Stomach smooth muscle (tissue), 2 donors: Measurements from ENCODE around the gene PYGB.

Experiments used
- H3K27ac ChIP-seq: one replicate; pipeline ENCODE4 v1.7.0; 2013; ENCODE audit warnings: mild to moderate bottlenecking, low read length, inconsistent platforms
- H3K27me3 ChIP-seq, 2 donors: one replicate each; pipeline ENCODE4 v1.7.0; 2013; ENCODE audit warnings: low read length in 2 of 2; ENCODE audit not compliant: insufficient read depth in 2 of 2, control insufficient read depth in 1 of 2
- H3K36me3 ChIP-seq, 2 donors: one replicate each; pipeline ENCODE4 v1.7.0; 2013; ENCODE audit warnings: low read length in 2 of 2; ENCODE audit not compliant: control insufficient read depth in 2 of 2, insufficient read depth in 2 of 2
- H3K4me1 ChIP-seq: one replicate; pipeline ENCODE4 v1.7.0; 2013; ENCODE audit warnings: low read length; ENCODE audit not compliant: control insufficient read depth, insufficient read depth
- H3K4me3 ChIP-seq, 2 donors: one replicate each; pipeline ENCODE4 v1.7.0; 2013; ENCODE audit warnings: low read length in 2 of 2
- H3K9ac ChIP-seq, 2 donors: one replicate each; pipeline ENCODE4 v1.7.0; 2013; ENCODE audit warnings: low read length in 2 of 2, mild to moderate bottlenecking in 1 of 2
- H3K9me3 ChIP-seq, 2 donors: one replicate each; pipeline ENCODE4 v1.7.0; 2013; ENCODE audit warnings: low read length in 2 of 2; ENCODE audit not compliant: control insufficient read depth in 2 of 2
- donor health status: healthy.
- donor health status: Pancreatic carcinoma.

The PYGB gene

GRCh38 chr20:25280051-25280573 is 32.2 kb downstream of the PYGB start:
- no peaks in the 10 kb centered on the region for H3K27me3 ChIP-seq
- H3K9ac ChIP-seq = peak overlapping the region; percentile 13 to 15
- peaks cover 57 to 75% of the 10 kb centered on the region in 2 donors for H3K36me3 ChIP-seq
- H3K4me1 ChIP-seq = peaks cover 12% of the 10 kb centered on the region
- H3K27ac ChIP-seq = peak overlapping the region; percentile 67
- H3K9me3 ChIP-seq = no peaks in the 10 kb centered on the region
- no peak overlapping the region for H3K4me3 ChIP-seq

GRCh38 chr20:25280574-25281535 is 33.0 kb downstream of the PYGB start:
- H3K4me1 ChIP-seq = peaks cover 12% of the 10 kb centered on the region
- H3K9me3 ChIP-seq = no peaks in the 10 kb centered on the region
- no peak overlapping the region for H3K4me3 ChIP-seq
- no peaks in the 10 kb centered on the region for H3K27me3 ChIP-seq
- peak overlapping the region; percentile 67 for H3K27ac ChIP-seq
- H3K9ac ChIP-seq = peak overlapping the region in 1 of 2 donors; percentile 15
- peaks cover 58 to 79% of the 10 kb centered on the region in 2 donors for H3K36me3 ChIP-seq

- H3K27me3 ChIP-seq = no peaks in the 10 kb centered on the region
- no peak overlapping the region for H3K27ac ChIP-seq
- H3K9ac ChIP-seq = no peak overlapping the region
- no peaks in the 10 kb centered on the region for H3K9me3 ChIP-seq
- H3K4me1 ChIP-seq = peaks cover 12% of the 10 kb centered on the region
- peaks cover 64 to 86% of the 10 kb centered on the region in 2 donors for H3K36me3 ChIP-seq
- no peak overlapping the region for H3K4me3 ChIP-seq
These were observed 33.7 kb downstream of the PYGB start for GRCh38 chr20:25281541-25281991.

DNA sequence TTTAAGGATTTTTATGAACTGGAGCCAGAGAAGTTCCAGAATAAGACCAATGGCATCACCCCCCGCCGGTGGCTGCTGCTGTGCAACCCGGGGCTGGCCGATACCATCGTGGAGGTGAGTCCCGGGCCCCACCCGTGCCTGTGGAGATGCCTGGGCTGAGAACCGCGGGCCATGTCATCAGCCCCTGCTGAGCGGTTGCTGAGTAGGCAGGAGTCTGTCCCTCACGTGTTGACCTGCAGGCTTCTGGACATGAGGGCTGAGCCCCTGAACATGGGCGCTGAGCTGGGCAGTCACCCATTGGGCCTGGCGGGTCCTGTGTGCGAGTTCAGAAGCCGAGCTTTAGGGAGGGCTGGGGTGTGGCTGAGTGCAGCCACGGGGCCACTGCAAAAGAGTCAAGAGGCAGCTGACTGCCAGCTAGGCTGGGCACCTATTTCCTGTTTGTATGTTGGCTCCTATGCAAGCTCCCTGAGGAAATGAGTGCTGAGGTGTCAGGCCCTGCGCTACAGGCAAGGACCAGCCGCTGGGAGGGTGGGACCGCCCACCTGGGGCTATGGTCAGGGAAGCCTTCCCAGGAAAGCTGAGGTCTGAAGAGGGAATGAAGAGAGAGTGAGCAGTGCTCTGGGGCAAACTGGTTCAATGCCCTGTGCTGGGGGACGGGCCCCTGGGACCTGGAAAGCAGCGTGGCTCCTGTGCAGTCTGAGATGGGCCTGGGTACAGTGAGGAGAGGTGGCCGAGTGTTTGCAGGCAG is 34.3 kb downstream of the PYGB start:
- Histone ChIP-seq H3K4me3 (no peak overlapping the region), H3K4me1 (peaks cover 12% of the 10 kb centered on the region), H3K27me3 (no peaks in the 10 kb centered on the region), H3K27ac (no peak overlapping the region), H3K9ac (no peak overlapping the region), H3K9me3 (no peaks in the 10 kb centered on the region), H3K36me3 (peaks cover 68 to 85% of the 10 kb centered on the region in 2 donors)

DNA sequence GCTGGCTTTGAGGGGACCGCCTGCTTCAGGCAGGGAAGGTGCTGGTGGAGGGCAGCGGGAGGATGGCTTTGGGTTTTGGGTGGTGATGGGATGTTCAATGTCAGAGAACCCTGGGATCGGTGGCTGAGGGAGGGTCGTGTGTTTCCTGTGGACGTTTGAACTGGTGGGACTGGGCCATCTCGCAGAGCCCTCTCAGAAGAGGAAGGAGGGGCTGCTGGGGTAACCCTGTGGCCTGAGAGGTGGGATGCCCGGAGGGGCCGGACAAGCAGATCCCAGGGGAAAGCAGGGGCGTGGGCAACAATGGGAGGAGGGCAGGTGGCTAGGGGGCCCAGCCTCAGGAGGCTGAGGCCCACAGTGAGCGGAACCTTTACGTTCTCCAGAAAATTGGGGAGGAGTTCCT is 34.9 kb downstream of the PYGB start:
- H3K4me1 ChIP-seq = peaks cover 12% of the 10 kb centered on the region
- no peak overlapping the region for H3K27ac ChIP-seq
- H3K36me3 ChIP-seq = peaks cover 72 to 85% of the 10 kb centered on the region in 2 donors

DNA sequence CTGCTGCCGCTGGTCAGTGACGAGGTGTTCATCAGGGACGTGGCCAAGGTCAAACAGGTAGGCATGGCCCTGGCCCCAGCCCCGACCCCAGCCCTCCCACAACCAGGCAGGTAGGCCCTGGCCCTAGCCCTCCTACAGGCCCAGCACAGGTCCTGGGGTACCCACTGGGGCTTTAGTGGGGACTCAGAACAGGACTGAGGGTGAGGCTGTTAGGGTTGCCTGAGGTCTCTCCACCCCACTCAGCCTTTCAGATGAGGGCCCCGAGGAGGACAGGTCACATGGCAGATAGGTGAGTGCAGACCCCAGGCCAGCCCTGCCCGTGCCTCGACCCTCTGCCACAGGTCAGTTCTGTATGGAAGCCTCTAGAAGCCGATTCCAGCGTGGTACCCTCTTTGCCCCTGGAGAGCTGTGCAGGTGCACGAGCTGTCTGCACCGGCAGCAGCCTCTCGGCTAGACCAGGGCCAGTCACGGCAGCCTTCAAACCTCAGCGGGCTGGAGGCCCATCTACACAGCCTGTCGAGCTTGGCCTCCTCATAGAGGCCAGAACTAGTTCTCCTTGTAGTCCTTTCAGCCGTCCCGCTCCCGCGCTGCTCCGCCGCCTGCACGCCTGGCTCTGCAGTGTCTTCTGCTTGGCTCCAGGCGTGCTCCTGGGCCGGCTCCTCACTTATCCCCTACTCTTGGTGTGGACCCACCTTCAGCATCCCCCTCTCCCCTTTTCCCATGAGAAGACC is 35.5 kb downstream of the PYGB start:
- peaks cover 12% of the 10 kb centered on the region for H3K4me1 ChIP-seq

More for the DNA sequence above, 34.9 kb downstream of the PYGB start:
- Histone ChIP-seq H3K9me3 (no peaks in the 10 kb centered on the region), H3K27me3 (no peaks in the 10 kb centered on the region), H3K4me3 (no peak overlapping the region), H3K9ac (no peak overlapping the region)

DNA sequence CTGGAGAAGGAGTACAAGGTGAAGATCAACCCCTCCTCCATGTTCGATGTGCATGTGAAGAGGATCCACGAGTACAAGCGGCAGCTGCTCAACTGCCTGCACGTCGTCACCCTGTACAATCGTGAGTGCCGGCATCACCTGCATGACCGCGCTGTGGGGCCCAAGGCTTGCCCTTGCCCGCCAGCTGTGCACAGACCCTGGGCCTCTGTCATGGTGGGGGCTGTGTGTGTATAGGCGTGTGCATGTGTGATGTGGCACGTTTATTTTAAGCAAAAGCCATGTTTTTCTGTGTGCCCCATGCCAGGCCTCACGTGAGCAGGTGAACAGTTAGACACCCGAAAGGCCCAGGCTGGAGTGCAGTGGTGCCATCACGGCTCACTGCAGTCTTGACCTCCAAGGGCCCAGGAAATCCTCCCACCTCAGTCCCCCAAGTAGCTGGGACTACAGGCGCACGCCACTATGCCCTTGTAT is 36.3 kb downstream of the PYGB start:
- peaks cover 77 to 86% of the 10 kb centered on the region in 2 donors for H3K36me3 ChIP-seq
- no peak overlapping the region for H3K27ac ChIP-seq
- no peak overlapping the region for H3K4me3 ChIP-seq
- peaks cover 12% of the 10 kb centered on the region for H3K4me1 ChIP-seq
- H3K9me3 ChIP-seq = no peaks in the 10 kb centered on the region
- H3K9ac ChIP-seq = no peak overlapping the region
- no peaks in the 10 kb centered on the region for H3K27me3 ChIP-seq

More for the DNA sequence above, 35.5 kb downstream of the PYGB start:
- no peaks in the 10 kb centered on the region for H3K27me3 ChIP-seq
- H3K4me3 ChIP-seq = no peak overlapping the region
- H3K36me3 ChIP-seq = peaks cover 76 to 85% of the 10 kb centered on the region in 2 donors
- H3K27ac ChIP-seq = no peak overlapping the region
- no peaks in the 10 kb centered on the region for H3K9me3 ChIP-seq
- no peak overlapping the region for H3K9ac ChIP-seq

DNA sequence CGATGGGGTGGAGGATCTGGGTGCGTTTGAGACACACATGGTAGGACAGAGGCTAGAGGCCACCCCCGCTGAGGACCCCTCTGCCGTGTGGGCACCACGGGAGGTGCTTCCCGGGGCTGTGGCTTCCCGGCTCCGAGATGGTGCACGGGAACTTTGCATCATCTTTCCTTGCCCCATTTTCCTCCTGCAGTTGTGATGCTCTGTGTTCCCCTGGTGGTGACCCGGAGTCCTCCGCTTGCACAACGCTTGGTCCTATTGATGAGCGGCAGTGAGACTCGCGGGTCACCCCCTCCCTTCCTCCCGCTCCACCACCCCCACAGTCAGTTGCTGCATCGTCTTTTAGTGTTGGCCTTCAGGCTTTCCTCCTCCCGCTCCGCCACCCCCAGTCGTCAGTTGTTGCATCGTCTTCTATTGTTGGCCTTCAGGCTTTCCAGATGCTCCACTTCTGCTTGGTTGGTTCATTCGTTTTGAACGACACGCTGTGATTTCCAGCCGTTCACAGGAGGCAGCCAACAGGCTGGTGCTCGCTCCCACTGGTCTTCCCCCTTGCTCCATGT is 37.3 kb downstream of the PYGB start:
- Histone ChIP-seq H3K4me3 (no peak overlapping the region), H3K9ac (no peak overlapping the region), H3K27ac (no peak overlapping the region), H3K9me3 (no peaks in the 10 kb centered on the region), H3K36me3 (peaks cover 83 to 90% of the 10 kb centered on the region in 2 donors), H3K27me3 (no peaks in the 10 kb centered on the region), H3K4me1 (peaks cover 7% of the 10 kb centered on the region)

DNA sequence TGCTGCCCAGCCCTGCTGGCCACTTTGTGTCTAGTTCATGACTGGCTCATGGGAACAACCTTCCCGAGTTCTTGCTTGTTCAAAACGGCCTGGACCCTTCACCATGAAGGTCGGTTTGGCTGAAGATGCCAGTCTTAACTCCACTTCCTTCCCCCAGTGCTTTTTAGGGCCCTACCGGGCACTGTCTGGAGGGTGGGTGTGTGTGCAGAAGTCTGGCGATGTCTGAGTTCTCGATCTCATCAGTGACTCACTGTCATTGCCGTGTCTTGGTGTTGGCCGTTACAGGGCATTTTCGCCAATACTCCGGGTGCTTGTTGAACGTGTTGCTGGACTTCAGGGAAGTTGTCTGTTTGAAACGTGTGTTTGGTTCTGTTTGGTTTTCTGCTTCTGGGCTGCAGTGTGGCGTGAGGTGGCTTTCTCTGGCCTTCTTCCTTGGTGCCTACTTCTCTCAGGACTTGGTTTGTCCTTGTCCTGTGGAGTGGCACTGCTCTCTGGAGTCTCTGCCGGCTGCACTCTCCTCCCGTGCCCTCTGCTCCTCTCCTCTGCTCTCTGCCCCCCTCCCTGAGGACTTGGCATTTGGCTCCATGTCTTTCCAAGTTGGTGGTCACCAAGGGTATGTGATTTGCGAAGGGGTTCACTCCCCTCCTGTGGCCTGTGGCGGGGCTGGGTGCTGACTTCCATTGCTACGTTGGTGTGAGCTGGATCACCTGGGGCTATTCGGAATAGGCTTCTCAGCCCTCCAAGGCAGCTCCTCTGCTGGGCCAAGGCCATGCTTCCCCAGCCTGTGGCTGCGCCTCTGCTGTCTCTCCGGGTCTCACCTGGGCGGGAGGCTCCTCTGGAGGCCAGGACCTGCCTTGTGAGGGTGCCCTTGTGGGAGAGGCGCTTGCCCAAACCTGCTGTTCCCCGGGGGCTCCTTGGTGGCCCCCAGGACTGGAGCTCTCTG is 38.2 kb downstream of the PYGB start:
- no peaks in the 10 kb centered on the region for H3K4me1 ChIP-seq
- no peak overlapping the region for H3K9ac ChIP-seq
- H3K27me3 ChIP-seq = no peaks in the 10 kb centered on the region
- H3K4me3 ChIP-seq = no peak overlapping the region
- H3K9me3 ChIP-seq = no peaks in the 10 kb centered on the region
- peaks cover 85 to 91% of the 10 kb centered on the region in 2 donors for H3K36me3 ChIP-seq
- H3K27ac ChIP-seq = no peak overlapping the region
